Sigmoid colon (tissue), 7 donors: Measurements from ENCODE around the gene MSLN. TPM values are rescaled to one million over a fixed set of nuclear protein-coding genes. Genes with fewer than 3 reads are reported as not detected.

Experiments used
- DNase-seq: peaks from one replicate; pipeline ENCODE4 v3.0.0-alpha.2; 2019
- H3K27ac ChIP-seq, 4 donors: fragments of 200-600 bp; sonication (generic); one replicate each; pipeline ENCODE4 v1.5.1; 2016 to 2019; ENCODE audit warnings: mild to moderate bottlenecking in 1 of 4
- H3K27me3 ChIP-seq, 3 donors: fragments of 200-600 bp; sonication (generic); one replicate each; pipeline ENCODE4 v1.5.1; 2019; ENCODE audit warnings: mild to moderate bottlenecking in 1 of 3
- H3K36me3 ChIP-seq, 4 donors: fragments of 200-600 bp; sonication (generic); one replicate each; pipeline ENCODE4 v1.5.1; 2016 to 2019
- H3K4me1 ChIP-seq, 4 donors: fragments of 200-600 bp; sonication (generic); one replicate each; pipeline ENCODE4 v1.5.1; 2017 to 2019
- H3K4me3 ChIP-seq, 4 donors: fragments of 200-600 bp; sonication (generic); one replicate each; pipeline ENCODE4 v1.5.1; 2017 to 2019; ENCODE audit warnings: mild to moderate bottlenecking in 2 of 4, moderate library complexity in 1 of 4
- H3K9me3 ChIP-seq, 4 donors: fragments of 200-600 bp in 3 of 4; sonication (generic) in 3 of 4; one replicate each; pipeline versions ENCODE4 v1.5.1 to v1.6.1; 2013 to 2019
- CTCF ChIP-seq, 4 experiments: fragments of 450-650 bp in 3 of 4; fragments of 200-600 bp in 1 of 4; IDR thresholded peaks; one replicate each; pipeline ENCODE4 v1.5.1; 2016 to 2019; ENCODE audit warnings: antibody characterized with exemption in 4 of 4, mild to moderate bottlenecking in 3 of 4, moderate library complexity in 2 of 4
- EP300 ChIP-seq, 4 donors: sonication (generic); formaldehyde crosslinking; IDR thresholded peaks; one replicate each; pipeline ENCODE4 v1.6.1; 2017; ENCODE audit warnings: antibody characterized with exemption in 4 of 4
- POLR2A ChIP-seq, 2 donors: fragments of 450-650 bp; IDR thresholded peaks; one replicate each; pipeline ENCODE4 v1.6.1; 2016; ENCODE audit warnings: antibody characterized with exemption in 2 of 2, mild to moderate bottlenecking in 2 of 2, moderate library complexity in 2 of 2
- POLR2AphosphoS5 ChIP-seq, 4 donors: sonication (generic); formaldehyde crosslinking; IDR thresholded peaks; one replicate each; pipeline ENCODE4 v1.6.1; 2017; ENCODE audit warnings: antibody characterized with exemption in 4 of 4
- WGBS, 2 donors: extraction: QIAGEN DNeasy Blood & Tissue Kit; methylation state at CpG; one replicate each; pipeline ENCODE4 v1.1.7; 2013; 5-methylcytosine and 5-hydroxymethylcytosine counted together
- intact Hi-C: fragments of 100-400 bp; cut with DNase I; formaldehyde crosslinking; loops from one replicate; pipeline ENCODE4 v1.15.1; 2023
- polyA plus RNA-seq, 3 donors: library from polyadenylated mRNA; stranded (reverse); fragments of 200-250 nt; gene quantifications; one replicate each; pipeline ENCODE4 v1.2.3, GENCODE V29; 2013
- total RNA-seq, 4 donors: library from RNA; depleted of rRNA; stranded (reverse); fragments of >200 nt; gene quantifications; one replicate each; pipeline ENCODE4 v1.1.0, GENCODE V29; 2016
- donor health status: healthy with polysubstance abuse.
- donor health status: Bipolar disorder and iron deficiency.
- donor health status: healthy.

The MSLN gene
- total and polyA plus RNA-seq, 7 donors: 0.54 to 3.5 (median 1.2) TPM; not detected in 3

GRCh38 chr16:767743-768235, 7.3 kb downstream of the MSLN start:
- intact Hi-C loops: no loop called here
- Histone ChIP-seq H3K27ac (no peak overlapping the region), H3K27me3 (peaks cover 0 to 15% (median 0%) of the 10 kb centered on the region in 3 donors), H3K36me3 (no peaks in the 10 kb centered on the region), H3K4me1 (no peaks in the 10 kb centered on the region), H3K4me3 (no peak overlapping the region), H3K9me3 (no peaks in the 10 kb centered on the region)
- TF ChIP-seq POLR2AphosphoS5 (IDR thresholded peaks at IDR 0.05): no peak
- no peak for TF ChIP-seq POLR2A (IDR thresholded peaks at IDR 0.05)
- no peak for TF ChIP-seq CTCF (IDR thresholded peaks at IDR 0.05)
- no peak for TF ChIP-seq EP300 (IDR thresholded peaks at IDR 0.05)
- DNase-seq: no peak
- 49 to 67% methylated on average over 20 to 27 of the region's 38 CpGs for WGBS, 2 donors

GRCh38 chr16:768428-768827, 7.9 kb downstream of the MSLN start:
- Histone ChIP-seq H3K27me3 (peaks cover 0 to 9% (median 0%) of the 10 kb centered on the region in 3 donors), H3K27ac (no peak overlapping the region), H3K36me3 (no peaks in the 10 kb centered on the region), H3K4me3 (no peak overlapping the region), H3K9me3 (no peaks in the 10 kb centered on the region), H3K4me1 (no peaks in the 10 kb centered on the region)
- no peak for DNase-seq
- 22 to 73% methylated on average over 21 of the region's 21 CpGs for WGBS, 2 donors
- TF ChIP-seq CTCF (IDR thresholded peaks at IDR 0.05) (no peak), POLR2A (IDR thresholded peaks at IDR 0.05) (no peak), EP300 (IDR thresholded peaks at IDR 0.05) (no peak), POLR2AphosphoS5 (IDR thresholded peaks at IDR 0.05) (no peak)
- intact Hi-C loops: no loop called here

GRCh38 chr16:769184-769784, 8.8 kb downstream of the MSLN start:
- no peak for DNase-seq

GRCh38 chr16:769934-770333, 9.4 kb downstream of the MSLN start:
- Histone ChIP-seq H3K27ac (no peak overlapping the region), H3K36me3 (no peaks in the 10 kb centered on the region), H3K27me3 (peaks cover 0 to 15% (median 0%) of the 10 kb centered on the region in 3 donors), H3K9me3 (no peaks in the 10 kb centered on the region), H3K4me1 (no peaks in the 10 kb centered on the region), H3K4me3 (no peak overlapping the region)
- TF ChIP-seq POLR2AphosphoS5 (IDR thresholded peaks at IDR 0.05) (no peak), EP300 (IDR thresholded peaks at IDR 0.05) (no peak), CTCF (IDR thresholded peaks at IDR 0.05) (no peak), POLR2A (IDR thresholded peaks at IDR 0.05) (no peak)
- intact Hi-C loops: no loop called here
- DNase-seq: no peak
- WGBS, 2 donors: 69 to 81% methylated on average over 19 of the region's 19 CpGs

More at GRCh38 chr16:769184-769784, 8.8 kb downstream of the MSLN start:
- Histone ChIP-seq H3K36me3 (no peaks in the 10 kb centered on the region), H3K4me3 (no peak overlapping the region), H3K27ac (no peak overlapping the region), H3K9me3 (no peaks in the 10 kb centered on the region), H3K27me3 (peaks cover 0 to 9% (median 0%) of the 10 kb centered on the region in 3 donors), H3K4me1 (no peaks in the 10 kb centered on the region)
- whole genome bisulfite sequencing, 2 donors: 23 to 65% methylated on average over 20 of the region's 20 CpGs
- no peak for TF ChIP-seq POLR2AphosphoS5 (IDR thresholded peaks at IDR 0.05)
- TF ChIP-seq CTCF (IDR thresholded peaks at IDR 0.05): no peak
- TF ChIP-seq POLR2A (IDR thresholded peaks at IDR 0.05): no peak
- TF ChIP-seq EP300 (IDR thresholded peaks at IDR 0.05): no peak
- intact Hi-C loops: no loop called here
